A549 (cell line): Measurements from ENCODE around the gene SKIL. TPM values are rescaled to one million over a fixed set of nuclear protein-coding genes. Genes with fewer than 3 reads are reported as not detected.
A peak's percentile ranks its signal among the peaks of the same experiment; 100 is the strongest.

Experiments used
- ATAC-seq, 2 experiments: fragments of 200-7000 bp in 1 of 2; fragments of >200 bp in 1 of 2; cut with Nextera tagmentation in 1 of 2; cut with Tn5 transposase in 1 of 2; 3 replicates each; pipeline versions ENCODE4 v1.8.0 to v1.9.1; 2018 to 2020; ENCODE audit warnings: mild to moderate bottlenecking in 1 of 2, moderate library complexity in 1 of 2
- CTCF ChIA-PET: fragments of 300-600 bp; sonication (Branson Sonifier 250); formaldehyde crosslinking; extraction: SDS; loops from one replicate; lab custom pipeline; 2021; ENCODE audit warnings: antibody characterized with exemption, inconsistent platforms; lab: Yijun Ruan, JAX
- POLR2A ChIA-PET: fragments of 350-600 bp; formaldehyde crosslinking; extraction: SDS; loops from one replicate; lab custom pipeline; 2021; ENCODE audit warnings: antibody characterized with exemption, inconsistent platforms; lab: Yijun Ruan, JAX
- DNase-seq, 2 experiments: peaks; one replicate each; pipeline versions ENCODE4 v3.0.0 to v3.0.0-alpha.2; 2011 to 2016; ENCODE audit warnings: low read depth in 1 of 2, low spot score in 1 of 2
- FAIRE-seq: peaks from 2 replicates; lab custom pipeline; 2011; peaks lifted over from hg19 to GRCh38; lab: Jason Lieb, UNC
- H3K27ac ChIP-seq, 2 experiments: fragments of >200 bp; sonication (Bioruptor Twin); formaldehyde crosslinking; 3 replicates each; pipeline ENCODE4 v1.5.1; 2016 to 2017
- H3K4me1 ChIP-seq: fragments of >200 bp; sonication (Bioruptor Twin); formaldehyde crosslinking; 3 replicates; pipeline ENCODE4 v1.6.1; 2016
- H3K4me2 ChIP-seq: fragments of >200 bp; sonication (Bioruptor Twin); formaldehyde crosslinking; 3 replicates; pipeline ENCODE4 v1.6.1; 2016
- H3K4me3 ChIP-seq: fragments of >200 bp; sonication (Bioruptor Twin); formaldehyde crosslinking; 3 replicates; pipeline ENCODE4 v1.5.1; 2016
- H3K9me3 ChIP-seq: fragments of >200 bp; sonication (Bioruptor Twin); formaldehyde crosslinking; 3 replicates; pipeline ENCODE4 v1.6.1; 2016
- ATOH8 ChIP-seq: fragments of 250-450 bp; sonication (Bioruptor Pico); IDR thresholded peaks from 2 replicates; pipeline ENCODE4 v1.5.0; 2020; ENCODE audit warnings: low read depth, mild to moderate bottlenecking, moderate library complexity
- BCL3 ChIP-seq: fragments of >200 bp; sonication (Bioruptor Twin); formaldehyde crosslinking; IDR thresholded peaks from 3 replicates; pipeline ENCODE4 v1.6.1; 2016
- CHD4 ChIP-seq: fragments of 200-600 bp; sonication (generic); IDR thresholded peaks from 2 replicates; pipeline ENCODE4 v1.6.1; 2016; ENCODE audit warnings: antibody characterized with exemption, mild to moderate bottlenecking, borderline replicate concordance
- CTCF ChIP-seq: fragments of >200 bp; sonication (Bioruptor Twin); formaldehyde crosslinking; IDR thresholded peaks from 3 replicates; pipeline ENCODE4 v1.5.1; 2016
- FOXS1 ChIP-seq: fragments of 250-450 bp; sonication (Bioruptor Pico); IDR thresholded peaks from 2 replicates; pipeline ENCODE4 v1.5.0; 2020; ENCODE audit warnings: mild to moderate bottlenecking, moderate library complexity
- NFE2L2 ChIP-seq: fragments of 150-350 bp; conservative IDR thresholded peaks from 2 replicates; pipeline ENCODE4 v1.6.1; 2014; ENCODE audit warnings: low read length
- POLR2A ChIP-seq: IDR thresholded peaks from 2 replicates; pipeline ENCODE4 v1.6.1; 2012; ENCODE audit warnings: mild to moderate bottlenecking, low read length
- REST ChIP-seq: fragments of 200-600 bp; sonication (generic); IDR thresholded peaks from 2 replicates; pipeline ENCODE4 v1.6.1; 2016; ENCODE audit warnings: antibody characterized with exemption, mild to moderate bottlenecking, moderate library complexity
- whole genome bisulfite sequencing: methylation state at CpG from one replicate; pipeline ENCODE4 v1.1.6; 2017; ENCODE audit errors: missing lambda C conversion rate; 5-methylcytosine and 5-hydroxymethylcytosine counted together
- polyA plus RNA-seq, 4 experiments: library from polyadenylated mRNA; depleted of rRNA in 3 of 4; stranded (reverse); fragments of >200 nt; fragmentation: RNase III in 1 of 4; extraction: RNeasy Plus Mini Kit Qiagen cat#74134 plus additional on column Dnase treatment in 1 of 4; gene quantifications; 2 replicates in 3 of 4; 3 replicates in 1 of 4; pipeline ENCODE4 v1.2.3, GENCODE V29; 2011 to 2017
- TF ChIP-seq, protein P1 (sequence below): fragments of 150-350 bp; IDR thresholded peaks from 2 replicates; pipeline ENCODE4 v1.6.1; 2014; ENCODE audit warnings: low read depth, mild to moderate bottlenecking, low read length

SKIL gene
- polyA plus RNA-seq, 2 of the 4 experiments (the other 2 are of a cell fraction) = 39.6 to 64.2 TPM

DNA sequence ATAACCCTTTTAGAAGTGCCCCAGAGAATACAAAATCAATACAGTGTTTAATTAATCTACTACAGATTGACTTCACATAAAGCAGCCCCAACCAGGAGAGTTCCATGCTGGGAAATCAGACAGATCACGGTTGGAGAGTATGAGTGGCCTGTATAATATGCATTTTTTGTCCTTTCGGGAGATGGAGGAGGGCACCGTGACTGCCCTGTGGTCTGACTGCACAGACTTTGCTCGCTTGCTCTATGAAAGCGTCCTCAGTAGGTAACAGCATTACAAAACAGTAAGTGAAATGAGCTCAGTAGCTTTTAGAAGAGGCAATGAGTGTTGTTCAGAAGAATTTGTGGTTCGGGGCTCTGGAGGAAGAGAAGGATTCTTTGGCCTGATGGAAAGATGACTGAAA is 34.2 kb upstream of the SKIL start:
- TF ChIP-seq FOXS1 (CRISPR knock-in tag) = no peak
- TF ChIP-seq POLR2A = no peak
- DNase-seq = no peak
- Histone ChIP-seq H3K4me2 (no peak overlapping the region), H3K9me3 (no peaks in the 10 kb centered on the region), H3K27ac (no peak overlapping the region), H3K4me3 (no peak overlapping the region), H3K4me1 (no peaks in the 10 kb centered on the region)
- peak in 1 of 2 experiments; percentile 48; a peak in 3 of 6 replicates for ATAC-seq
- POLR2A ChIA-PET = interaction anchor here (1.1 kb wide), 1 partner anchor 33 kb away, joined by 3 read pairs; no protein-coding TSS in a partner anchor
- no peak for FAIRE-seq
- CTCF ChIA-PET = interaction anchor here (1.3 to 2.6 kb wide), 2 partner anchors 13 to 34 kb away, joined by 3 to 8 read pairs; partner anchors contain the start of gene SKIL
- WGBS = 85% methylated on average over 6 of the region's 6 CpGs

DNA sequence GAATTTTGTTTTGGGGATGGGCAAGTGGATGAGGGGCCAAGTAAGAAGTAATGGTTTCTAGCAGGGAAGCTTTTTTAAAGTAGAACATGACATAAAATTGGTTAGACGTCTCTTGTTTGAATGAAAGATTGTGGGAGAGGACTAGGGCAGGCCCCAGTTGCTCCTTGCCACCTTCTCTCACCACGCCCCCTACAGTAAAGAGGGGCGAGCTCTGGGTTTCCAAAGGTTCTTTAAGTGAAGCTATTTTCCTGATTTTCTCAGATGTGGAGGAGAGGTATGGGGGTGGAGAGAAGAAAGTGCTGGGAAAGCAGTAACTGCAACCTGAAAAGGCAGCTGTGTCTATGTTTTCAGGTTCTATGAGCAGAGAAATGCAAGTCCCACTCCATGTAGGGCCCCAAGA is 32.6 kb upstream of the SKIL start:
- POLR2A ChIA-PET = no interaction called here
- TF ChIP-seq CHD4 (no peak), BCL3 (no peak)
- TF ChIP-seq, protein P1, sequence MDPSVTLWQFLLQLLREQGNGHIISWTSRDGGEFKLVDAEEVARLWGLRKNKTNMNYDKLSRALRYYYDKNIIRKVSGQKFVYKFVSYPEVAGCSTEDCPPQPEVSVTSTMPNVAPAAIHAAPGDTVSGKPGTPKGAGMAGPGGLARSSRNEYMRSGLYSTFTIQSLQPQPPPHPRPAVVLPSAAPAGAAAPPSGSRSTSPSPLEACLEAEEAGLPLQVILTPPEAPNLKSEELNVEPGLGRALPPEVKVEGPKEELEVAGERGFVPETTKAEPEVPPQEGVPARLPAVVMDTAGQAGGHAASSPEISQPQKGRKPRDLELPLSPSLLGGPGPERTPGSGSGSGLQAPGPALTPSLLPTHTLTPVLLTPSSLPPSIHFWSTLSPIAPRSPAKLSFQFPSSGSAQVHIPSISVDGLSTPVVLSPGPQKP = no peak
- H3K4me2 ChIP-seq = no peak overlapping the region
- no peaks in the 10 kb centered on the region for H3K9me3 ChIP-seq
- FAIRE-seq = no peak
- no peak for DNase-seq
- CTCF ChIA-PET = interaction anchor here (0.7 to 2.6 kb wide), 8 partner anchors 10 to 89 kb away, joined by 3 to 8 read pairs (median 3); partner anchors contain the start of gene SKIL
- peak in 1 of 2 experiments; percentile 39; a peak in 2 of 6 replicates for ATAC-seq
- peaks cover 2% of the 10 kb centered on the region; the same call in 1 of the 3 replicates for H3K4me1 ChIP-seq
- no peak overlapping the region for H3K4me3 ChIP-seq
- 73% methylated on average over 3 of the region's 3 CpGs for WGBS
- no peak overlapping the region for H3K27ac ChIP-seq

- TF ChIP-seq REST (no peak), POLR2A (no peak), CTCF (no peak), NFE2L2 (no peak), ATOH8 (CRISPR knock-in tag) (no peak)
- DNase-seq (no peak), ATAC-seq (no peak), FAIRE-seq (no peak)
- Histone ChIP-seq H3K4me3 (no peak overlapping the region), H3K4me2 (no peak overlapping the region), H3K9me3 (no peaks in the 10 kb centered on the region), H3K4me1 (peaks cover 19% of the 10 kb centered on the region), H3K27ac (no peak overlapping the region)
- WGBS = 87% methylated on average over 19 of the region's 24 CpGs
- POLR2A ChIA-PET = no interaction called here
- CTCF ChIA-PET = interaction anchor here (1.3 kb wide), 1 partner anchor 10 kb away, joined by 6 read pairs; no protein-coding TSS in a partner anchor
Observed at GRCh38 chr3:170327040-170327808, 30.3 kb upstream of the SKIL start.
